GM21515 (cell line): ENCODE measurements around the gene HSPBAP1.

Experiments
- ATAC-seq: cut with Tn5 transposase; IDR thresholded peaks from one replicate; pipeline ENCODE4 v1.9.1; 2021; ENCODE audit not compliant: unreplicated experiment

The HSPBAP1 gene

GRCh38 chr3:122691195-122691594, 102.4 kb downstream of the HSPBAP1 start:
- ATAC-seq, result no peak

GRCh38 chr3:122690096-122690495, 103.5 kb downstream of the HSPBAP1 start:
- no peak for ATAC-seq
